ENCODE data around the gene FAM174A.

Gene FAM174A

GRCh38 chr5:100535060-100536005 lies at the start of gene FAM174A:
Gene FAM174A (plus strand): TSS chr5:100535374. CDS start chr5:100535531, 157 bp downstream.
- peak; percentile 43 to 97 (median 92) for DNase-seq

GRCh38 chr5:100493996-100494395 lies 41.2 kb upstream of the FAM174A start:
- DNase-seq = no peak

- no peak for DNase-seq
Measured at GRCh38 chr5:100496296-100496695, 38.9 kb upstream of the FAM174A start.

- no peak for DNase-seq
Measured at GRCh38 chr5:100502684-100503083, 32.5 kb upstream of the FAM174A start.

- DNase-seq = no peak
Measured at GRCh38 chr5:100505984-100506670, 29.0 kb upstream of the FAM174A start.

- no peak for DNase-seq
Measured at GRCh38 chr5:100516285-100516684, 18.9 kb upstream of the FAM174A start.

GRCh38 chr5:100517301-100517974 lies 17.7 kb upstream of the FAM174A start:
- no peak for DNase-seq

GRCh38 chr5:100518377-100518776 lies 16.8 kb upstream of the FAM174A start:
- no peak for DNase-seq

- DNase-seq = no peak
Measured at GRCh38 chr5:100519075-100519474, 16.1 kb upstream of the FAM174A start.

GRCh38 chr5:100520348-100520747 lies 14.8 kb upstream of the FAM174A start:
- no peak for DNase-seq

GRCh38 chr5:100537946-100538345 lies 2.8 kb downstream of the FAM174A start:
- no peak for DNase-seq

- DNase-seq = no peak
Measured at GRCh38 chr5:100539519-100539918, 4.3 kb downstream of the FAM174A start.

GRCh38 chr5:100542086-100542485 lies 6.9 kb downstream of the FAM174A start:
- no peak for DNase-seq

GRCh38 chr5:100546001-100546400 lies 10.8 kb downstream of the FAM174A start:
- no peak for DNase-seq

GRCh38 chr5:100550531-100551051 lies 15.4 kb downstream of the FAM174A start:
- no peak for DNase-seq

- DNase-seq = no peak
Measured at GRCh38 chr5:100551183-100551582, 16.0 kb downstream of the FAM174A start.

GRCh38 chr5:100553209-100553608 lies 18.0 kb downstream of the FAM174A start:
- no peak for DNase-seq

GRCh38 chr5:100560860-100561259 lies 25.7 kb downstream of the FAM174A start:
- DNase-seq = no peak

GRCh38 chr5:100562821-100563220 lies 27.6 kb downstream of the FAM174A start:
- DNase-seq = no peak

GRCh38 chr5:100566382-100567141 lies 31.4 kb downstream of the FAM174A start:
- no peak for DNase-seq

GRCh38 chr5:100574716-100575115 lies 39.5 kb downstream of the FAM174A start:
- no peak for DNase-seq

All from nucleus accumbens (tissue), 56 donors.